CD8-positive, alpha-beta memory T cell (primary cell): ENCODE measurements around the gene CDKL4. TPM values are rescaled to one million over a fixed set of nuclear protein-coding genes. Genes with fewer than 3 reads are reported as not detected.
"Not testable (repeated sequence)": the region's sequence is repeated elsewhere in the genome, so short reads cannot be mapped to it uniquely, and the experiment has no call there.

Source experiments
- CTCF ChIA-PET: fragments of 350-600 bp; sonication (Branson Sonifier 250); formaldehyde crosslinking; loops from one replicate; lab custom pipeline; 2021; ENCODE audit warnings: antibody characterized with exemption; lab: Charles Lee
- POLR2A ChIA-PET: fragments of 350-600 bp; sonication (Branson Sonifier 250); formaldehyde crosslinking; loops from one replicate; lab custom pipeline; 2021; ENCODE audit warnings: antibody characterized with exemption; lab: Charles Lee
- DNase-seq, 5 donors: peaks; one replicate each; pipeline versions ENCODE4 v3.0.0 to v3.0.0-alpha.2; 2020 to 2022; ENCODE audit warnings: mixed read lengths in 1 of 5
- H3K27ac ChIP-seq: one replicate; pipeline ENCODE4 v1.7.0; 2013; ENCODE audit warnings: low read depth, mild to moderate bottlenecking, low read length, moderate library complexity
- H3K27me3 ChIP-seq: 2 replicates; pipeline ENCODE4 v1.7.0; 2013; ENCODE audit warnings: low read length, mild to moderate bottlenecking; ENCODE audit not compliant: insufficient read depth, poor library complexity, severe bottlenecking
- H3K36me3 ChIP-seq: 2 replicates; pipeline ENCODE4 v1.7.0; 2013; ENCODE audit warnings: mild to moderate bottlenecking, low read length, moderate library complexity; ENCODE audit not compliant: insufficient read depth
- H3K4me1 ChIP-seq: 2 replicates; pipeline ENCODE4 v1.7.0; 2013; ENCODE audit warnings: mild to moderate bottlenecking, low read length, moderate library complexity; ENCODE audit not compliant: insufficient read depth
- H3K4me3 ChIP-seq: 2 replicates; pipeline ENCODE4 v1.7.0; 2013; ENCODE audit warnings: mild to moderate bottlenecking, low read length
- H3K9me3 ChIP-seq: 2 replicates; pipeline ENCODE4 v1.7.0; 2013; ENCODE audit warnings: mild to moderate bottlenecking, low read length
- H3K27ac Mint-ChIP-seq, 8 donors: one replicate each; pipeline ENCODE4 v1.8.0; 2020 to 2021; ENCODE audit warnings: mixed read lengths in 8 of 8, mild to moderate bottlenecking in 6 of 8, inconsistent platforms in 3 of 8, moderate library complexity in 3 of 8
- H3K27me3 Mint-ChIP-seq, 2 donors: one replicate each; pipeline ENCODE4 v1.8.0; 2020 to 2021; ENCODE audit warnings: mixed read lengths in 2 of 2, mild to moderate bottlenecking in 1 of 2, moderate library complexity in 1 of 2
- H3K36me3 Mint-ChIP-seq, 3 donors: one replicate each; pipeline ENCODE4 v1.8.0; 2020 to 2021; ENCODE audit warnings: mixed read lengths in 3 of 3, inconsistent platforms in 1 of 3, mild to moderate bottlenecking in 1 of 3
- H3K4me1 Mint-ChIP-seq, 3 donors: one replicate each; pipeline ENCODE4 v1.8.0; 2020 to 2021; ENCODE audit warnings: mixed read lengths in 3 of 3, inconsistent platforms in 1 of 3, mild to moderate bottlenecking in 1 of 3
- H3K4me3 Mint-ChIP-seq, 7 donors: one replicate each; pipeline ENCODE4 v1.8.0; 2020 to 2021; ENCODE audit warnings: mixed read lengths in 7 of 7, mild to moderate bottlenecking in 6 of 7, moderate library complexity in 4 of 7, inconsistent platforms in 2 of 7
- H3K9me3 Mint-ChIP-seq, 5 donors: one replicate each; pipeline ENCODE4 v1.8.0; 2020 to 2022; ENCODE audit warnings: mixed read lengths in 5 of 5, mild to moderate bottlenecking in 3 of 5, moderate library complexity in 2 of 5, inconsistent platforms in 1 of 5
- polyA plus RNA-seq: library from polyadenylated mRNA; unstranded; fragments of 300-500 nt; fragmentation: Illumina TruSeq; gene quantifications from one replicate; pipeline ENCODE4 v1.2.3, GENCODE V29; 2021
- total RNA-seq, 2 experiments: library from RNA; stranded (reverse); gene quantifications; one replicate each; pipeline ENCODE4 v1.2.3, GENCODE V29; 2021

Gene CDKL4
- total and polyA plus RNA-seq, 3 experiments from 2014 or later = 0.13 to 0.31 TPM; not detected in 1

DNA sequence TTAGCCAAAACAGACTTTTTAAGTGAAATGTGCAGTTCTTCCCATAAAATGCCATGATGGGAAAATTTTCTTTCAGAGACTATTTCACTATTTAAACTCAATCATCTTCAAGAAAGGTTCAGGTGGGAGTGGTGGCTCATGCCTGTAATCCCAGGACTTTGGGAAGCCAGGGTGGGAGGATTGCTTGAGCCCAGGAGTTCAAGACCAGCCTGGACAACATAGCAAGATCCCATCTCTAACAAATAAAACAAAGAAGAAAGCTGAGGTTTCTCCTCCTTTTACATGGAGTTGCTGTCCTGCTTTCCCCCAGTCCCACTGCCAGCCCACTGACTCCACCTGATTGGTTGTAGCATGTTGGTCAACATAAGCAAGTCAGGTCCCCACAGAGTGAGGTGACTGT, 97.1 kb downstream of the CDKL4 start:
- ChIA-PET POLR2A (no interaction called here), CTCF (interaction anchor here (0.7 to 2.0 kb wide), 2 partner anchors 16 to 81 kb away, joined by 3 to 4 read pairs; no protein-coding TSS in a partner anchor)
- Mint-ChIP-seq H3K27me3 (no peaks in the 10 kb centered on the region), H3K27ac (no peak overlapping the region), H3K4me3 (no peak overlapping the region), H3K9me3 (no peaks in the 10 kb centered on the region), H3K4me1 (peaks cover 2 to 19% (median 15%) of the 10 kb centered on the region in 3 donors), H3K36me3 (no peaks in the 10 kb centered on the region)
- no peaks in the 10 kb centered on the region for H3K9me3 ChIP-seq
- H3K27ac ChIP-seq = no peak overlapping the region
- no peaks in the 10 kb centered on the region for H3K27me3 ChIP-seq
- no peak overlapping the region for H3K4me3 ChIP-seq
- H3K4me1 ChIP-seq = no peaks in the 10 kb centered on the region
- no peak for DNase-seq
- H3K36me3 ChIP-seq = no peaks in the 10 kb centered on the region

DNA sequence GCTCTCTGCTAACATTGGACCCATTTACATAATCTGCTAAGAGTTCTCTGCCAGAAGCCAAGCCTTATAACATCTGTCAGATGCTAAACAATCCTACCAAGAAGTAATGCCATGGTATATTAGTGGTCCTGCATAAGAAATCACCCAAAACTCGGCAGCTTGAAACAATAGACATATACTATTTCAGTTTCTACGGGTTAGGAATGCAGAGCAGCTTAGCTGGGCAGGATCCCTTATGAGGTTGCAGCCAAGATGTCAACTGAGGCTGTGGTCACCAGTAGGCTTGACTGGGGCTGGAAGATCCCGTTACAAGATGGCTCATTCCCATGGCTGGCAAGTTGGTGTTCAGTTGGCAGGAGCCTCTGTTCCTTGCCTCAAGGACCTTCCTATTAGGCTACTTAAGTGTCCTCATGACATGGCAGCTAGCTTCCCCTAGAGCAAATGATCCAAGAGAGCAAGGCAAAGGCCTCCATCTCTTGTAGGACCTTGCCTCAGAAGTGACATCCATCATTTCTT, 97.8 kb downstream of the CDKL4 start:
- Histone ChIP-seq H3K4me1 (no peaks in the 10 kb centered on the region), H3K36me3 (no peaks in the 10 kb centered on the region), H3K9me3 (no peaks in the 10 kb centered on the region), H3K27ac (no peak overlapping the region), H3K4me3 (no peak overlapping the region), H3K27me3 (no peaks in the 10 kb centered on the region)
- H3K4me3 Mint-ChIP-seq = no peak overlapping the region
- no peaks in the 10 kb centered on the region for H3K36me3 Mint-ChIP-seq
- peaks cover 5 to 26% (median 20%) of the 10 kb centered on the region in 3 donors for H3K4me1 Mint-ChIP-seq
- POLR2A ChIA-PET = no interaction called here
- no peaks in the 10 kb centered on the region for H3K9me3 Mint-ChIP-seq
- no peak for DNase-seq
- no peak overlapping the region for H3K27ac Mint-ChIP-seq
- CTCF ChIA-PET = no interaction called here
- no peaks in the 10 kb centered on the region for H3K27me3 Mint-ChIP-seq

DNA sequence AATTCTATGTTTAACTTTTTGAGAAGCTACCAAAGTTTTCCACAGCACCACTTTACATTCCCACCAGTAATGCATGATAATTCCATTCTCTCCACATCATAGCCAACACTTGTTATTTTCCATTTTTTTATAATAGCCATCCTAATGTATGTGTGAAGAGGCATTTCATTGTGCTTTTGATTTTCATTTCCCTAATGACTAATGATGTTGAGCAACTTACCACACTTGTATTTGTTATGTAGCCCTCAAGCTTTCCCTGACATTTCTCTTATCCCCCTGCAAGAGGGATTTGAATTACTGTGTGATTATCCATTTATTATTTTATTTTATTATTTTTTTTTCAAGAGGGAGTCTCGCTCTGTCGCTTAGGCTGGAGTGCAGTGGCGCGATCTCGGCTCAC, 99.4 kb downstream of the CDKL4 start:
- H3K27ac Mint-ChIP-seq = no peak overlapping the region
- H3K27ac ChIP-seq = no peak overlapping the region
- H3K4me3 Mint-ChIP-seq = no peak overlapping the region
- no peaks in the 10 kb centered on the region for H3K27me3 Mint-ChIP-seq
- DNase-seq = no peak
- H3K36me3 Mint-ChIP-seq = no peaks in the 10 kb centered on the region
- no peaks in the 10 kb centered on the region for H3K27me3 ChIP-seq
- H3K4me1 Mint-ChIP-seq = peaks cover 5 to 34% (median 30%) of the 10 kb centered on the region in 3 donors
- H3K4me1 ChIP-seq = no peaks in the 10 kb centered on the region
- ChIA-PET POLR2A (no interaction called here), CTCF (interaction anchor here (0.9 to 1.2 kb wide), 2 partner anchors 10 to 13 kb away, joined by 3 read pairs; no protein-coding TSS in a partner anchor)
- H3K9me3 Mint-ChIP-seq = no peaks in the 10 kb centered on the region
- H3K9me3 ChIP-seq = no peaks in the 10 kb centered on the region
- H3K4me3 ChIP-seq = no peak overlapping the region
- no peaks in the 10 kb centered on the region for H3K36me3 ChIP-seq

DNA sequence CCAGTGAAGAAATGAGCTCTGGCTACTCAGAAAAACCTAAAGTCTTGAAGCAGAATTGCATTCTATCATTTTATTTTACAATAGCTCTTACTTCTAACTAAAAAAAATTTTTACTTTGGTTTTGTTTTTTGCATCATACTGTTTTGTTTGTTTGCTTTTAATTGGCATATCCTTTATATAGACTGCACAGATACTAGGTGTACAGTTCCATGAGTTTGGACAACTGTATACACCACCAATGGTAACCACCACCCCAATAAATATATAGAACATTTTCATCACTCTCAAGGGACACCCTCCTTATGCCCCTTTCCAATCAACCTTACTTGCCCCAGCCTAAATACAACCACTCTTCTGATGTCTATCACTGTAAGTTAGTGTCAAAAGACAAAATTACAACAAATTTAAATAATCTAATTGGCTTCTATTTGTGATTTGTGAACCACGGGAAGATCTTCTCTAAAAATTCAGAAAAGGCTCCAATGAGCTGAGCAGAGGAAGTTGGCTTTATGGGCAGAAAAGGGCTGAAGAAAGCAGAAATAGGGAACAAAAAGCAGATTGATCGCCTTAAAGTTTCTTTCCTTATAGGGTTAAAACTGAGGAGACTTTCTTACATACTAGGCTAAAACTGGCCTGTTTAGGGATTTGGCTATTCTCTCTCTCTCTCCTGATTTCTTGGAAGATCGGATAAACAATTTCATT, 100.7 kb downstream of the CDKL4 start:
- Histone ChIP-seq H3K4me3 (no peak overlapping the region), H3K27ac (peak overlapping the region; percentile 59), H3K4me1 (no peaks in the 10 kb centered on the region), H3K9me3 (no peaks in the 10 kb centered on the region), H3K36me3 (no peaks in the 10 kb centered on the region), H3K27me3 (no peaks in the 10 kb centered on the region)
- H3K36me3 Mint-ChIP-seq = no peaks in the 10 kb centered on the region
- no peaks in the 10 kb centered on the region for H3K9me3 Mint-ChIP-seq
- H3K27me3 Mint-ChIP-seq = peaks cover 0 to 2% of the 10 kb centered on the region in 2 donors
- POLR2A ChIA-PET = interaction anchor here (1.5 kb wide), 1 partner anchor 22 kb away, joined by 4 read pairs; the partner anchor contains the start of gene SOS1
- no peak for DNase-seq
- peak overlapping the region in 2 of 8 donors; percentile 12 to 66 for H3K27ac Mint-ChIP-seq
- CTCF ChIA-PET = interaction anchor here (1.2 to 1.8 kb wide), 2 partner anchors 12 to 85 kb away, joined by 3 to 5 read pairs; no protein-coding TSS in a partner anchor
- peaks cover 5 to 41% (median 36%) of the 10 kb centered on the region in 3 donors for H3K4me1 Mint-ChIP-seq
- H3K4me3 Mint-ChIP-seq = no peak overlapping the region

DNA sequence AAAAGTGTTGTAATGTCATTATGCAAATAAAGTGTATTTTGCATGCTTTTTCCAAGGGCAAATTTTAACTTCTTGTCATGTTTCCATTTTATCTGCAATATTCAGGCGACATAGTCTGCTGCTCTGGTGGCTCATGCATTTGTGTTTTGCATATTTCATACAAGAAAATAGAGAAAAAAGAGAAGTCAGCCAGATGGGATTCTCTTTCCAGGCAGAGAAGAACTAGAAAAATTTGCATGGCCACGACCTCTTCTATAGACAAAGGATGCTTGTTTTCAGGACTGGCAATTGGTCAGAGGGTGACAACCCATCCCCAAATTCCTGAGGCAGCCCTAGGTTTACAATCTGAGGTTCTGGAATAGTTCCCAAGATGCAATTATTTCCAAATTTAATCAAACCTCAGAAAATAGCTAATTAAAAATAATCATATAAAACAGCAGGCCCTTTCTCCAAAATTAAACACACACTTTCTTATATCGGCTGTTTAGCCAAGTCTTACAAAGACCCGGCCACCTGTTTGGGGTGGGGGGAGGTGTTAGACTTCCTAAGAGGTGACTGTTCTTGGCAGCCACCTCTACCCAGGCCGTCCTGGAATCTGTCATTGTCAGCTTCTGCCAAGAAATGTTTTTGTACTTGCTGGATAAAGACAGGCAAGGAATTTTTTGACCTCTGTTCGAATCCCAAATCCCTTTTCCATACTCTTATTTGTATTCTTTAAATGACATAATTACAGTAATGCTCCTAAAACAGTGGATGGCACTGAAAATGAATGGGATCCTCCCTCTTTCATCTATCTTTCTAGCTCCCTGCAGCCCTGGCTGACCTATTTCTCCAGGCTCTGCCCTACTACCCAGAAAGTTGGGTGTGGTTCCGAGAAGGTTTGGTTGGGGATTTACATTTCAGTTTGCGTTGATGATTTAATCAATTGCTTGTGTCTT, 102.2 kb downstream of the CDKL4 start:
- Mint-ChIP-seq H3K36me3 (no peaks in the 10 kb centered on the region), H3K27ac (peak overlapping the region in 6 of 8 donors; percentile 17 to 83 (median 50)), H3K4me3 (peak overlapping the region in 3 of 7 donors; percentile 9 to 49 (median 26)), H3K4me1 (peaks cover 13 to 50% (median 48%) of the 10 kb centered on the region in 3 donors), H3K9me3 (no peaks in the 10 kb centered on the region), H3K27me3 (peaks cover 0 to 2% of the 10 kb centered on the region in 2 donors)
- Histone ChIP-seq H3K36me3 (no peaks in the 10 kb centered on the region), H3K4me1 (peaks cover 6% of the 10 kb centered on the region), H3K27me3 (no peaks in the 10 kb centered on the region), H3K9me3 (no peaks in the 10 kb centered on the region), H3K27ac (peak overlapping the region; percentile 59), H3K4me3 (no peak overlapping the region)
- DNase-seq = no peak
- ChIA-PET CTCF (interaction anchor here (1.0 to 1.8 kb wide), 4 partner anchors 14 to 86 kb away, joined by 3 to 5 read pairs (median 3); no protein-coding TSS in a partner anchor), POLR2A (interaction anchor here (1.5 kb wide), 1 partner anchor 21 kb away, joined by 4 read pairs; the partner anchor contains the start of gene SOS1)

DNA sequence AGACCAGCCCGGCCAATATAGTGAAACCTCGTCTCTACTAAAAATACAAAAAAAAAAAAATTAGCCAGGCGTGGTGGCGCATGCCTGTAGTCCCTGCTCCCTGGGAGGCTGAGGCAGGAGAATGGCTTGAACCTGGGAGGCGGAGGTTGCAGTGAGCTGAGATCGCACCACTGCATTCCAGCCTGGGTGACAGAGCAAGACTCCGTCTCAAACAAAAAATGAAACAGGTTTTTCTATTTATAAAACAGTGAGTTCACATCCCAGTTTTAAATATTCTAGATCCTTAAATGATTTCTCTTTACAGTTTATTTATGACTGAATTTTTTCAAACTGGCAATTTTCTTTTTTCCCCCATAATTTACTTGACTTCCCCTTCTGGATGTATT, 102.8 kb downstream of the CDKL4 start:
- peaks cover 18 to 55% (median 53%) of the 10 kb centered on the region in 3 donors for H3K4me1 Mint-ChIP-seq
- CTCF ChIA-PET = interaction anchor here (1.0 kb wide), 1 partner anchor 87 kb away, joined by 3 read pairs; no protein-coding TSS in a partner anchor

DNA sequence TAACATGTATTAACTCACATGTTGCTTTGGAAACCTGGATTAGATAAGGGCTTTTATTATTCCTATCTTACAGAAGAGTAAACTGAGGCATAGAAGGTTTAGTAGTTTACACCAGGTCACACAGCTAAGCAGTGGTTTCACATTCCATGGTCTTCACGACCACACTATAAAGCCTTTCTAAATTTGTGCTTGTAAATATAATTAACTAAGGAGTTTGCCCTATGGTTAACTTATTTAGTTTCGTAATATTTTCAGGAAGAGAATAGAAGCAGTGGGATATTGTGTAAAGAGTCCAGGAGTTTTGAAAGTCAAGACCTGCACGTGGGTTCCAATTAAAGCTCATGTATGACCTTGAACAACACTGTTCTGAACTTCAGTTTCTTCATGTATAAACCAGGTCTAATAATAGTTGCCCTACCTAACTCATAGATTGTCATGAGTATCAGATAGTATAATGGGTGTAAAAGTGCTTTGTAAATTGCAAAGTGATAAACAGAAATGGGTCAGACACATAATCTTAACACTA, 103.4 kb downstream of the CDKL4 start:
- Mint-ChIP-seq H3K9me3 (no peaks in the 10 kb centered on the region), H3K27ac (no peak overlapping the region), H3K4me1 (peaks cover 24 to 61% (median 59%) of the 10 kb centered on the region in 3 donors), H3K4me3 (no peak overlapping the region), H3K27me3 (peaks cover 0 to 2% of the 10 kb centered on the region in 2 donors), H3K36me3 (no peaks in the 10 kb centered on the region)
- Histone ChIP-seq H3K4me1 (peaks cover 19% of the 10 kb centered on the region), H3K27ac (no peak overlapping the region), H3K36me3 (no peaks in the 10 kb centered on the region), H3K9me3 (no peaks in the 10 kb centered on the region), H3K27me3 (no peaks in the 10 kb centered on the region), H3K4me3 (no peak overlapping the region)
- ChIA-PET POLR2A (interaction anchor here (0.5 to 1.0 kb wide), 2 partner anchors 19 to 46 kb away, joined by 3 read pairs; partner anchors contain the start of gene SOS1), CTCF (interaction anchor here (1.0 kb wide), 1 partner anchor 87 kb away, joined by 3 read pairs; no protein-coding TSS in a partner anchor)
- no peak for DNase-seq

More for the DNA sequence above, 102.8 kb downstream of the CDKL4 start:
- H3K4me1 ChIP-seq = peaks cover 13% of the 10 kb centered on the region
- DNase-seq, H3K27me3 Mint-ChIP-seq, H3K36me3 ChIP-seq, H3K9me3 ChIP-seq, H3K4me3 ChIP-seq, H3K4me3 Mint-ChIP-seq, H3K9me3 Mint-ChIP-seq, POLR2A ChIA-PET, H3K27me3 ChIP-seq, H3K27ac ChIP-seq, H3K36me3 Mint-ChIP-seq: not testable (repeated sequence)
- peak overlapping the region in 1 of 8 donors; percentile 14 for H3K27ac Mint-ChIP-seq
